GM12873 (cell line): ENCODE data around the gene DHCR24.

ENCODE experiments used
- TF ChIP-seq, protein P1 (sequence below): IDR thresholded peaks from 2 replicates; pipeline ENCODE4 v1.5.1; 2012; ENCODE audit warnings: low read depth, mild to moderate bottlenecking, moderate library complexity, low read length, control low read depth; ENCODE audit not compliant: insufficient read depth; ENCODE audit errors: missing control alignments

DHCR24 gene

GRCh38 chr1:54926970-54927369 lies 40.0 kb upstream of the DHCR24 start:
- TF ChIP-seq, protein P1, sequence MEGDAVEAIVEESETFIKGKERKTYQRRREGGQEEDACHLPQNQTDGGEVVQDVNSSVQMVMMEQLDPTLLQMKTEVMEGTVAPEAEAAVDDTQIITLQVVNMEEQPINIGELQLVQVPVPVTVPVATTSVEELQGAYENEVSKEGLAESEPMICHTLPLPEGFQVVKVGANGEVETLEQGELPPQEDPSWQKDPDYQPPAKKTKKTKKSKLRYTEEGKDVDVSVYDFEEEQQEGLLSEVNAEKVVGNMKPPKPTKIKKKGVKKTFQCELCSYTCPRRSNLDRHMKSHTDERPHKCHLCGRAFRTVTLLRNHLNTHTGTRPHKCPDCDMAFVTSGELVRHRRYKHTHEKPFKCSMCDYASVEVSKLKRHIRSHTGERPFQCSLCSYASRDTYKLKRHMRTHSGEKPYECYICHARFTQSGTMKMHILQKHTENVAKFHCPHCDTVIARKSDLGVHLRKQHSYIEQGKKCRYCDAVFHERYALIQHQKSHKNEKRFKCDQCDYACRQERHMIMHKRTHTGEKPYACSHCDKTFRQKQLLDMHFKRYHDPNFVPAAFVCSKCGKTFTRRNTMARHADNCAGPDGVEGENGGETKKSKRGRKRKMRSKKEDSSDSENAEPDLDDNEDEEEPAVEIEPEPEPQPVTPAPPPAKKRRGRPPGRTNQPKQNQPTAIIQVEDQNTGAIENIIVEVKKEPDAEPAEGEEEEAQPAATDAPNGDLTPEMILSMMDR: no peak

- TF ChIP-seq, protein P1: no peak
Observed at GRCh38 chr1:54922921-54923421, 36.0 kb upstream of the DHCR24 start.

DNA sequence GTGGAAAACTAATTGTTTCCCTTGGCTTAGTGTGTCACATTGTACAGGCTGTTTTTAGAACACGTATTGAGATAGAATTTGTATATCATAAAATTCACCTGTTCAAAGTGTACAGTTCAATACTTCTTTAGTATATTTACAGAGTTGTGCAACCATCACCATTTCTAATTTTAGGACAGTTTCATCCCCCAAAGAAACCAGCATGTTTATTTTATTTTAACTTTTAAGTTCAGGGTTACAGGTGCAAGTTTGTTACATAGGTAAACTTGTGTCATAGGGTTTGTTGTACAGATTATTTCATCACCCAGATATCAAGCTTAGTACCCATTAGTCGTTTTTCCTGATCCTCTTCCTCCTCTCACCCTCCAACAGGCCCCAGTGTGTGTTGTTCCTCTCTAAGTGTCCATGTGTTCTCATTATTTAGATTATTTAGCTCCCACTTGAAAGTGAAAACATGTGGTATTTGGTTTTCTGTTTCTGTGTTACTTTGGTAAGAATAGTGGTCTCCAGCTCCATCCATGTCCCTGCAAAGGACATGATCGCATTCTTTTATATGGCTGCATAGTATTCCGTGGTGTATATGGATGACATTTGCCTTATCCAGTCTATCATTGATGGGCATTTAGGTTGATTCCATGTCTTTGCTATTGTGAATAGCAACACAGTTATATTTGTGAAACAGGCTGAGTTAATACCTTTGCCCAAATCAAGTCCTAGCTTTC lies 35.2 kb upstream of the DHCR24 start:
- TF ChIP-seq, protein P1: no peak

- TF ChIP-seq, protein P1: no peak
Observed at GRCh38 chr1:54919367-54920359, 32.7 kb upstream of the DHCR24 start.

DNA sequence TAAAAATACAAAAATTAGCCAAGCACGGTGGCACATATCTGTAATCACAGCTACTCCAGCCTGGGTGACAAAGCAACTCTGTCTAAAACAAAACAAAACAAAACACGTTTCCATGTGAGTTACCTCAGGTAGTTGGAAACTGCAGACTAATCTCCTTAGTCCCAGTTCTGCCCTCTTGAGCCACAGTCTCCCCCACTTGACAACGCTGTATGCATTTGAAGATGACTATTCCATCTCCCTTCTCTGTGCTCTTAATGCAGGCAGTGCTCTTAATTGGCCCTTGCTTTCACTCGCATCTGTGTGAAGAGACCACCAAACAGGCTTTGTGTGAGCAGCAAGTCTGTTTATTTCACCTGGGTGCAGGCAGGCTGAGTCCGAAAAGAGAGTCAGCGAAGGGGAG lies 19.6 kb upstream of the DHCR24 start:
- TF ChIP-seq, protein P1: no peak

GRCh38 chr1:54904476-54905048 lies 17.6 kb upstream of the DHCR24 start:
- TF ChIP-seq, protein P1: no peak
